GM19452 (cell line): ENCODE measurements around the gene TPM4.
A peak's percentile ranks its signal among the peaks of the same experiment; 100 is the strongest.
"Not testable (repeated sequence)": the region's sequence is repeated elsewhere in the genome, so short reads cannot be mapped to it uniquely, and the experiment has no call there.

ENCODE experiments used
- ATAC-seq: cut with Tn5 transposase; IDR thresholded peaks from one replicate; pipeline ENCODE4 v1.9.1; 2021; ENCODE audit not compliant: unreplicated experiment

The TPM4 gene

GRCh38 chr19:16095071-16095571 lies 18.8 kb downstream of the TPM4 start:
- no peak for ATAC-seq

- no peak for ATAC-seq
These were observed 20.1 kb downstream of the TPM4 start for GRCh38 chr19:16096280-16096855.

GRCh38 chr19:16098416-16098768 lies 22.1 kb downstream of the TPM4 start:
- ATAC-seq: no peak

GRCh38 chr19:16098821-16099220 lies 22.5 kb downstream of the TPM4 start:
- ATAC-seq: no peak

- not testable (repeated sequence) for ATAC-seq
These were observed 23.1 kb downstream of the TPM4 start for GRCh38 chr19:16099314-16099965.

GRCh38 chr19:16100524-16100923 lies 24.2 kb downstream of the TPM4 start:
- no peak for ATAC-seq

GRCh38 chr19:16104722-16105121 lies 28.4 kb downstream of the TPM4 start:
- ATAC-seq: no peak

GRCh38 chr19:16106121-16106520 lies 29.8 kb downstream of the TPM4 start:
- no peak for ATAC-seq

- ATAC-seq: peak; percentile 87
These were observed 35.0 kb downstream of the TPM4 start, which contains the start of gene RAB8A for GRCh38 chr19:16111160-16111908. TSS of gene RAB8A (plus strand) at chr19:16111889. CDS start at chr19:16111902, 13 bp downstream.

- no peak for ATAC-seq
These were observed 35.8 kb downstream of the TPM4 start for GRCh38 chr19:16111909-16112752.

- no peak for ATAC-seq
These were observed 36.5 kb downstream of the TPM4 start for GRCh38 chr19:16112778-16113177.

GRCh38 chr19:16113727-16114126 lies 37.4 kb downstream of the TPM4 start:
- ATAC-seq: no peak

- no peak for ATAC-seq
These were observed 39.2 kb downstream of the TPM4 start for GRCh38 chr19:16115301-16116039.

GRCh38 chr19:16116067-16116466 lies 39.8 kb downstream of the TPM4 start:
- no peak for ATAC-seq

- ATAC-seq: no peak
These were observed 41.3 kb downstream of the TPM4 start for GRCh38 chr19:16117594-16118033.

GRCh38 chr19:16118489-16119033 lies 42.3 kb downstream of the TPM4 start:
- ATAC-seq: peak; percentile 78

- ATAC-seq: not testable (repeated sequence)
These were observed 43.0 kb downstream of the TPM4 start for GRCh38 chr19:16119075-16119857.

- no peak for ATAC-seq
These were observed 44.8 kb downstream of the TPM4 start for GRCh38 chr19:16121141-16121540.

- ATAC-seq: no peak
These were observed 45.7 kb downstream of the TPM4 start for GRCh38 chr19:16121967-16122366.
